ENCODE results near the gene ALDH1A3. TPM values are rescaled to one million over a fixed set of nuclear protein-coding genes. Genes with fewer than 3 reads are reported as not detected.

The ALDH1A3 gene
- total RNA-seq, 1 donor: 54.6 TPM

DNA sequence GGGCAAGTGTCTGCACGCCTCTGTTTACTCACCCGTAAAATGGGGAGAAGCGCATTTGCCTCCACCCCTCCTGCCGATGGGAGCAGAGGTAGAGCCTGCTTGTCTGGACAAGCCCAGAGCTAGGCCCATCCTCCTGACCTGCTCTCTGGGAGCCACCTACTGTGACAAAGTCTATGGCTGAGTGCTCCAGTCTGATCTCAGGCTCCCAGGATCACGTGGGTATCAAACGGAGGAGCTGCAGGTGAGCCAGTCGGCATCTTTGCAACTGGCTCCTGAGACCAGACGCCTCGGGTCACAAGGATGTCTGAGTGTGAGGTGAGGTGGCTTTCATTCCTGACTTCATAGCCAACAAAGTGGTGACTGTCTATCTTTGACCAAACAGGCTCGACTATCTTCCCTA lies 2.1 kb upstream of the ALDH1A3 start:
- DNase-seq (ENCODE audit: insufficient read length, low spot score, missing footprints): no peak
- Histone ChIP-seq H3K79me2 (ENCODE audit: insufficient read depth, low read length) (no peaks in the 10 kb centered on the region), H4K20me1 (ENCODE audit: insufficient read depth, low read length) (no peaks in the 10 kb centered on the region), H2AFZ (ENCODE audit: low read length) (no peak overlapping the region), H3K4me1 (ENCODE audit: insufficient read depth, low read length) (no peaks in the 10 kb centered on the region), H3K27me3 (ENCODE audit: insufficient read depth, low read length) (peaks cover 6% of the 10 kb centered on the region), H3K36me3 (ENCODE audit: insufficient read depth, low read length) (no peaks in the 10 kb centered on the region), H3K4me3 (ENCODE audit: insufficient read depth, low read length) (no peak overlapping the region), H3K9me3 (ENCODE audit: low read depth, low read length) (no peaks in the 10 kb centered on the region), H3K4me2 (ENCODE audit: insufficient read depth, low read length) (no peak overlapping the region), H3K27ac (ENCODE audit: low read depth, low read length) (no peak overlapping the region)
- TF ChIP-seq, protein P1, sequence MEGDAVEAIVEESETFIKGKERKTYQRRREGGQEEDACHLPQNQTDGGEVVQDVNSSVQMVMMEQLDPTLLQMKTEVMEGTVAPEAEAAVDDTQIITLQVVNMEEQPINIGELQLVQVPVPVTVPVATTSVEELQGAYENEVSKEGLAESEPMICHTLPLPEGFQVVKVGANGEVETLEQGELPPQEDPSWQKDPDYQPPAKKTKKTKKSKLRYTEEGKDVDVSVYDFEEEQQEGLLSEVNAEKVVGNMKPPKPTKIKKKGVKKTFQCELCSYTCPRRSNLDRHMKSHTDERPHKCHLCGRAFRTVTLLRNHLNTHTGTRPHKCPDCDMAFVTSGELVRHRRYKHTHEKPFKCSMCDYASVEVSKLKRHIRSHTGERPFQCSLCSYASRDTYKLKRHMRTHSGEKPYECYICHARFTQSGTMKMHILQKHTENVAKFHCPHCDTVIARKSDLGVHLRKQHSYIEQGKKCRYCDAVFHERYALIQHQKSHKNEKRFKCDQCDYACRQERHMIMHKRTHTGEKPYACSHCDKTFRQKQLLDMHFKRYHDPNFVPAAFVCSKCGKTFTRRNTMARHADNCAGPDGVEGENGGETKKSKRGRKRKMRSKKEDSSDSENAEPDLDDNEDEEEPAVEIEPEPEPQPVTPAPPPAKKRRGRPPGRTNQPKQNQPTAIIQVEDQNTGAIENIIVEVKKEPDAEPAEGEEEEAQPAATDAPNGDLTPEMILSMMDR (IDR thresholded peaks at IDR 0.05; ENCODE audit: extremely low read depth, low read depth, low read length): no peak

DNA sequence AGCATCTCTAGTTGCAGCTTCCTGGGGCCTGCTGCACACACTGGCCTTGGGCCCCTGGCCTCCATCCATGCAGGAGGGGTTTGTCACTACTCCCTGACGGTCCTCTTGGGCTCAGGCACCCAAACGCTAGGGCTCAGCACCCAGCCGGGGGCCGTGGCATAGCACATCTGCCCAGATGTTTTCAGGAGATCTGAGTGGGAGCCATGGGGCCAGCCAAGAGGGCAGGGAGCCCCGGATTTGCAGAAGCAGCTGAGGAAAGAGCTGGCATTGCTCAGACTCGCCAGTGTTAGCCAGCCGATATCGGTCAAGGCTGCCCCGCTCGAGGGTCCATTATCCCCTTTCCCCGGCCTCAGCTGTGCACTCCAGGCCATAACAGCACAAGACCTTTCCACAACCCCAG lies 1.5 kb upstream of the ALDH1A3 start:
- H3K4me3 ChIP-seq (ENCODE audit: insufficient read depth, low read length): no peak overlapping the region
- no peaks in the 10 kb centered on the region for H3K36me3 ChIP-seq (ENCODE audit: insufficient read depth, low read length)
- H3K79me2 ChIP-seq (ENCODE audit: insufficient read depth, low read length): no peaks in the 10 kb centered on the region
- H3K9me3 ChIP-seq (ENCODE audit: low read depth, low read length): no peaks in the 10 kb centered on the region
- no peaks in the 10 kb centered on the region for H4K20me1 ChIP-seq (ENCODE audit: insufficient read depth, low read length)
- no peaks in the 10 kb centered on the region for H3K4me1 ChIP-seq (ENCODE audit: insufficient read depth, low read length)
- no peak overlapping the region for H3K4me2 ChIP-seq (ENCODE audit: insufficient read depth, low read length)
- no peak overlapping the region for H3K27ac ChIP-seq (ENCODE audit: low read depth, low read length)
- no peak for DNase-seq (ENCODE audit: insufficient read length, low spot score, missing footprints)
- H3K27me3 ChIP-seq (ENCODE audit: insufficient read depth, low read length): peaks cover 6% of the 10 kb centered on the region
- H2AFZ ChIP-seq (ENCODE audit: low read length): no peak overlapping the region
- TF ChIP-seq, protein P1 (IDR thresholded peaks at IDR 0.05; ENCODE audit: extremely low read depth, low read depth, low read length): no peak

DNA sequence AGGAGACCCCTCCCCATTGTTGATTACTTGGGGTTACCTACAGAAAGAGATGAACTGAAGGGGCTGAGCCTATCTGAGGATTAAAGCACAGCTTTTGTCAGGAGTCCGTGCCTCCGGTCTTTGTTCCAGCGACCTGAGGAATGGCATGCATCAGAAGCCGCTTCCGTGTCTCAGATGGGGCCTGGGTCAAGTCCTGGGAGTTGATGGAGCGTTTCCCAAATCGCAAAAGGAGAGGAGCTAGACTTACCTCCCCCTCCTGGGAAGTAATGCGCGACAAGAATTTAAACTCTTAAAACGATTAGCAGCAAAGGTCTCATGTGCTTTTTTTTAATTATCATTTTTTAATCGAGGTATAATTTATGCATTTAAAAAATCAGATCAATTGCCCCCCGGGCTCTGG lies 983 bp upstream of the ALDH1A3 start:
- H3K4me2 ChIP-seq (ENCODE audit: insufficient read depth, low read length): no peak overlapping the region
- peaks cover 6% of the 10 kb centered on the region for H3K27me3 ChIP-seq (ENCODE audit: insufficient read depth, low read length)
- no peak overlapping the region for H3K27ac ChIP-seq (ENCODE audit: low read depth, low read length)
- no peaks in the 10 kb centered on the region for H3K4me1 ChIP-seq (ENCODE audit: insufficient read depth, low read length)
- DNase-seq (ENCODE audit: insufficient read length, low spot score, missing footprints): no peak
- no peaks in the 10 kb centered on the region for H4K20me1 ChIP-seq (ENCODE audit: insufficient read depth, low read length)
- H2AFZ ChIP-seq (ENCODE audit: low read length): no peak overlapping the region
- no peaks in the 10 kb centered on the region for H3K79me2 ChIP-seq (ENCODE audit: insufficient read depth, low read length)
- H3K36me3 ChIP-seq (ENCODE audit: insufficient read depth, low read length): no peaks in the 10 kb centered on the region
- H3K9me3 ChIP-seq (ENCODE audit: low read depth, low read length): no peaks in the 10 kb centered on the region
- TF ChIP-seq, protein P1 (IDR thresholded peaks at IDR 0.05; ENCODE audit: extremely low read depth, low read depth, low read length): no peak
- peak overlapping the region; percentile 69 for H3K4me3 ChIP-seq (ENCODE audit: insufficient read depth, low read length)

DNA sequence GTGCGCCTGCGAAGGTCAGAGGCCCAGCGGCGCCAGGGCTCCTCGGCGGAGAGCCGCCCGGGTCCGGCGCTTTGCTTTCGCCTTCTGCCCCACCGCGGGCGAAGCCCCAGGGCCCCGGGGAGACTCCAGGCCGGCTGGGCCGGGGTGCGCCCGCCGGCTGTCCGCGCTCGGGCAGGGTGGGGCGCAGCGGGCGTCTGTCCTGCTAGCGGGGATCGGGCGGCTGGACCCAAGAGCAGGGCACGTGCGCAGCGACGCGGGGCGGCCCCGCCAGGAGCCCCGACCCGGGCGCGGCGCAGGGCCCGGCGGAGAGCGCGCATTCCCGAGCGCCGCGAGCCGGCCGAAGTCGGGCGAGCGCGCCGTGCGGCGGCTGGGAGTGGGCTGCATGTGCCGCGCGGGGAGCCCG lies 569 bp upstream of the ALDH1A3 start:
- no peak overlapping the region for H2AFZ ChIP-seq (ENCODE audit: low read length)
- H3K9me3 ChIP-seq (ENCODE audit: low read depth, low read length): no peaks in the 10 kb centered on the region
- no peaks in the 10 kb centered on the region for H3K79me2 ChIP-seq (ENCODE audit: insufficient read depth, low read length)
- no peaks in the 10 kb centered on the region for H3K36me3 ChIP-seq (ENCODE audit: insufficient read depth, low read length)
- peak overlapping the region; percentile 69 for H3K4me3 ChIP-seq (ENCODE audit: insufficient read depth, low read length)
- H3K27ac ChIP-seq (ENCODE audit: low read depth, low read length): no peak overlapping the region
- no peaks in the 10 kb centered on the region for H4K20me1 ChIP-seq (ENCODE audit: insufficient read depth, low read length)
- H3K4me1 ChIP-seq (ENCODE audit: insufficient read depth, low read length): no peaks in the 10 kb centered on the region
- peaks cover 6% of the 10 kb centered on the region for H3K27me3 ChIP-seq (ENCODE audit: insufficient read depth, low read length)
- peak; percentile 87 for DNase-seq (ENCODE audit: insufficient read length, low spot score, missing footprints)
- H3K4me2 ChIP-seq (ENCODE audit: insufficient read depth, low read length): no peak overlapping the region
- TF ChIP-seq, protein P1 (IDR thresholded peaks at IDR 0.05; ENCODE audit: extremely low read depth, low read depth, low read length): no peak
